Measurements from ENCODE around the gene MTHFD2L. TPM values are rescaled to one million over a fixed set of nuclear protein-coding genes. Genes with fewer than 3 reads are reported as not detected.
A peak's percentile ranks its signal among the peaks of the same experiment; 100 is the strongest.
"Not testable (repeated sequence)": the region's sequence is repeated elsewhere in the genome, so short reads cannot be mapped to it uniquely, and the experiment has no call there.

The MTHFD2L gene
- total RNA-seq, 1 experiment from 2014 or later = 16.9 TPM

- DNase-seq (ENCODE audit: low spot score) = peak; percentile 63
Observed at GRCh38 chr4:74189331-74190043, 31.6 kb downstream of the MTHFD2L start.

- DNase-seq (ENCODE audit: low spot score) = no peak
Observed at GRCh38 chr4:74190332-74190731, 32.4 kb downstream of the MTHFD2L start.

- DNase-seq (ENCODE audit: low spot score) = no peak
Observed at GRCh38 chr4:74190919-74191397, 33.0 kb downstream of the MTHFD2L start.

- no peak for DNase-seq (ENCODE audit: low spot score)
Observed at GRCh38 chr4:74197080-74197479, 39.2 kb downstream of the MTHFD2L start.

- DNase-seq (ENCODE audit: low spot score) = peak; percentile 94
Observed at GRCh38 chr4:74202062-74202586, 44.2 kb downstream of the MTHFD2L start.

GRCh38 chr4:74203467-74203866 lies 45.5 kb downstream of the MTHFD2L start:
- DNase-seq (ENCODE audit: low spot score) = peak; percentile 87

GRCh38 chr4:74205046-74205445 lies 47.1 kb downstream of the MTHFD2L start:
- no peak for DNase-seq (ENCODE audit: low spot score)

- DNase-seq (ENCODE audit: low spot score) = no peak
Observed at GRCh38 chr4:74205559-74205958, 47.6 kb downstream of the MTHFD2L start.

GRCh38 chr4:74206088-74206825 lies 48.3 kb downstream of the MTHFD2L start:
- peak; percentile 88 for DNase-seq (ENCODE audit: low spot score)

- not testable (repeated sequence) for DNase-seq (ENCODE audit: low spot score)
Observed at GRCh38 chr4:74214457-74215159, 56.7 kb downstream of the MTHFD2L start.

- DNase-seq (ENCODE audit: low spot score) = not testable (repeated sequence)
Observed at GRCh38 chr4:74215236-74215635, 57.3 kb downstream of the MTHFD2L start.

- DNase-seq (ENCODE audit: low spot score) = peak; percentile 85
Observed at GRCh38 chr4:74217365-74217764, 59.4 kb downstream of the MTHFD2L start.

GRCh38 chr4:74218201-74218600 lies 60.3 kb downstream of the MTHFD2L start:
- DNase-seq (ENCODE audit: low spot score) = no peak

GRCh38 chr4:74219240-74219639 lies 61.3 kb downstream of the MTHFD2L start:
- no peak for DNase-seq (ENCODE audit: low spot score)

GRCh38 chr4:74223098-74223497 lies 65.2 kb downstream of the MTHFD2L start:
- DNase-seq (ENCODE audit: low spot score) = no peak

- DNase-seq (ENCODE audit: low spot score) = peak; percentile 61
Observed at GRCh38 chr4:74223801-74224200, 65.9 kb downstream of the MTHFD2L start.

- peak; percentile 84 for DNase-seq (ENCODE audit: low spot score)
Observed at GRCh38 chr4:74228691-74229640, 71.0 kb downstream of the MTHFD2L start.

GRCh38 chr4:74230902-74231499 lies 73.1 kb downstream of the MTHFD2L start:
- peak; percentile 99 for DNase-seq (ENCODE audit: low spot score)

GRCh38 chr4:74235135-74235534 lies 77.2 kb downstream of the MTHFD2L start:
- DNase-seq (ENCODE audit: low spot score) = no peak

- no peak for DNase-seq (ENCODE audit: low spot score)
Observed at GRCh38 chr4:74237425-74237966, 79.6 kb downstream of the MTHFD2L start.
